ENCODE measurements around the gene SLC44A1.

GRCh38 chr9:105254226-105254625 is 9.8 kb downstream of the SLC44A1 start:
- TF ChIP-seq SRF (IDR thresholded peaks at IDR 0.05; ENCODE audit: low read depth in 2 of 2, low read length in 2 of 2): no peak
- TF ChIP-seq JUND (IDR thresholded peaks at IDR 0.05; ENCODE audit: low read depth, low read length): no peak

Data from GM12878 (cell line).